ENCODE data around the gene TECPR1. TPM values are rescaled to one million over a fixed set of nuclear protein-coding genes. Genes with fewer than 3 reads are reported as not detected.

The TECPR1 gene
- total RNA-seq, 4 donors from 2014 or later = 33.8 to 74.1 (median 44.1) TPM

- H3K27ac ChIP-seq = no peak overlapping the region
- H3K27me3 ChIP-seq = no peaks in the 10 kb centered on the region
- DNase-seq = no peak
- no peaks in the 10 kb centered on the region for H3K9me3 ChIP-seq
- H3K4me3 ChIP-seq = no peak overlapping the region
- H3K4me1 ChIP-seq = no peaks in the 10 kb centered on the region
- TF ChIP-seq, protein P1, sequence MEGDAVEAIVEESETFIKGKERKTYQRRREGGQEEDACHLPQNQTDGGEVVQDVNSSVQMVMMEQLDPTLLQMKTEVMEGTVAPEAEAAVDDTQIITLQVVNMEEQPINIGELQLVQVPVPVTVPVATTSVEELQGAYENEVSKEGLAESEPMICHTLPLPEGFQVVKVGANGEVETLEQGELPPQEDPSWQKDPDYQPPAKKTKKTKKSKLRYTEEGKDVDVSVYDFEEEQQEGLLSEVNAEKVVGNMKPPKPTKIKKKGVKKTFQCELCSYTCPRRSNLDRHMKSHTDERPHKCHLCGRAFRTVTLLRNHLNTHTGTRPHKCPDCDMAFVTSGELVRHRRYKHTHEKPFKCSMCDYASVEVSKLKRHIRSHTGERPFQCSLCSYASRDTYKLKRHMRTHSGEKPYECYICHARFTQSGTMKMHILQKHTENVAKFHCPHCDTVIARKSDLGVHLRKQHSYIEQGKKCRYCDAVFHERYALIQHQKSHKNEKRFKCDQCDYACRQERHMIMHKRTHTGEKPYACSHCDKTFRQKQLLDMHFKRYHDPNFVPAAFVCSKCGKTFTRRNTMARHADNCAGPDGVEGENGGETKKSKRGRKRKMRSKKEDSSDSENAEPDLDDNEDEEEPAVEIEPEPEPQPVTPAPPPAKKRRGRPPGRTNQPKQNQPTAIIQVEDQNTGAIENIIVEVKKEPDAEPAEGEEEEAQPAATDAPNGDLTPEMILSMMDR (IDR thresholded peaks at IDR 0.05) = no peak
- no peak for TF ChIP-seq POLR2A (IDR thresholded peaks at IDR 0.05)
- peaks cover 0 to 32% (median 0%) of the 10 kb centered on the region in 3 donors for H3K36me3 ChIP-seq
Measured at GRCh38 chr7:98187138-98187502, 64.9 kb downstream of the TECPR1 start.

GRCh38 chr7:98186452-98187137, 65.4 kb downstream of the TECPR1 start:
- Histone ChIP-seq H3K4me3 (no peak overlapping the region), H3K36me3 (peaks cover 0 to 27% (median 0%) of the 10 kb centered on the region in 3 donors), H3K27ac (no peak overlapping the region), H3K4me1 (no peaks in the 10 kb centered on the region), H3K27me3 (no peaks in the 10 kb centered on the region), H3K9me3 (no peaks in the 10 kb centered on the region)
- no peak for TF ChIP-seq POLR2A (IDR thresholded peaks at IDR 0.05)
- TF ChIP-seq, protein P1 (IDR thresholded peaks at IDR 0.05) = no peak
- DNase-seq = no peak

DNA sequence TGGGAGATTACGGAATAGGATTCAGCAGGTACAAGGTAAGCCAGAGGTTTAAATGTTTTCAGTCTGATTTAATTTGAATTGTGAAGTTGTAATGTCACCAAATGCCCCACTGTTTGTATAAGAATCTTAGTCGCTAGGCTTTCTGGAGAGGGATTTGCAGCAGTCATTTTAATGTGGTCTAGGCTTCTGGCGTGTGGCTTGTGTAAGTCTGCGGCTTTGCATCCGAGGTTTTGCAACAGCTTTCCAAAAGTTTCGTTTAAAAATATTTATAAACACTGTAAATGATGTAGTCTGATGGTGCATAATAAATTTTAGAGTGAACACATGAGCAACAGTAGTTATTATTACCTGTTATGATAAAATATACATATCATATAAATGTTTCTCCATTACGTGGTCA, 66.9 kb downstream of the TECPR1 start:
- H3K27me3 ChIP-seq = no peaks in the 10 kb centered on the region
- no peaks in the 10 kb centered on the region for H3K9me3 ChIP-seq
- TF ChIP-seq, protein P1 (IDR thresholded peaks at IDR 0.05) = no peak
- no peak for TF ChIP-seq POLR2A (IDR thresholded peaks at IDR 0.05)
- no peak for DNase-seq
- H3K27ac ChIP-seq = no peak overlapping the region
- H3K4me1 ChIP-seq = no peaks in the 10 kb centered on the region
- peaks cover 0 to 14% (median 0%) of the 10 kb centered on the region in 3 donors for H3K36me3 ChIP-seq
- H3K4me3 ChIP-seq = no peak overlapping the region

- TF ChIP-seq, protein P1 (IDR thresholded peaks at IDR 0.05) = no peak
- Histone ChIP-seq H3K27ac (no peak overlapping the region), H3K36me3 (peaks cover 0 to 27% (median 0%) of the 10 kb centered on the region in 3 donors), H3K27me3 (no peaks in the 10 kb centered on the region), H3K9me3 (no peaks in the 10 kb centered on the region), H3K4me3 (no peak overlapping the region), H3K4me1 (no peaks in the 10 kb centered on the region)
- DNase-seq = no peak
Measured at GRCh38 chr7:98180751-98181150, 71.3 kb downstream of the TECPR1 start.

- no peaks in the 10 kb centered on the region for H3K9me3 ChIP-seq
- no peaks in the 10 kb centered on the region for H3K27me3 ChIP-seq
- TF ChIP-seq, protein P1 (IDR thresholded peaks at IDR 0.05) = no peak
- no peak for TF ChIP-seq POLR2A (IDR thresholded peaks at IDR 0.05)
- DNase-seq = no peak
- no peak overlapping the region for H3K4me3 ChIP-seq
- H3K36me3 ChIP-seq = peaks cover 0 to 42% (median 0%) of the 10 kb centered on the region in 3 donors
- H3K4me1 ChIP-seq = no peaks in the 10 kb centered on the region
- no peak overlapping the region for H3K27ac ChIP-seq
Measured at GRCh38 chr7:98178762-98179490, 73.1 kb downstream of the TECPR1 start.
